ENCODE data around the gene LRRD1.

LRRD1 gene

DNA sequence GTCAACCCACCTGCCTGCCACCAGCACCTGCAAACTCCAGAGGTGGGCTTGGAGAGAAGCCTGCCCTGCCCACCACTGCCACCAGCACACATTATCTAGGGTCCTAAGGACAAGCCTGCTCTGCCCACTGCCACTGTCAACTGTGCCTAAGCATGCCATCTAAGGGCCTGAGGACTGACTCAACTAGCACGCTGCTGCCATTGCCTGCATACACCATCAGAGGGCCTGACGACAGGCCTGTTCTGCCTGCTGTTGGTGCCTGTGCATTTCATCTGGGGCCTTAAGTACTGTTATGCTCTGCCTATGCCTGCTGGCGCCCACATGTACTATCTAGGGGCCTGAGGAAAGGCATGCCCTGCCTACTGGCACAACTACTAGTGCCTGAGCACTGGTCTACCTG, 27.0 kb upstream of the LRRD1 start (continued):
- TF ChIP-seq, protein P1, sequence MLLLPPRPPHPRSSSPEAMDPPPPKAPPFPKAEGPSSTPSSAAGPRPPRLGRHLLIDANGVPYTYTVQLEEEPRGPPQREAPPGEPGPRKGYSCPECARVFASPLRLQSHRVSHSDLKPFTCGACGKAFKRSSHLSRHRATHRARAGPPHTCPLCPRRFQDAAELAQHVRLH (tag by site-specific recombination; IDR thresholded peaks at IDR 0.05), result no peak
- TF ChIP-seq ZNF571 (tag by site-specific recombination; IDR thresholded peaks at IDR 0.05) (no peak), GFI1B (tag by site-specific recombination; IDR thresholded peaks at IDR 0.05) (no peak), ZNF629 (tag by site-specific recombination; IDR thresholded peaks at IDR 0.05) (no peak), ZNF48 (tag by site-specific recombination; IDR thresholded peaks at IDR 0.05) (no peak)

DNA sequence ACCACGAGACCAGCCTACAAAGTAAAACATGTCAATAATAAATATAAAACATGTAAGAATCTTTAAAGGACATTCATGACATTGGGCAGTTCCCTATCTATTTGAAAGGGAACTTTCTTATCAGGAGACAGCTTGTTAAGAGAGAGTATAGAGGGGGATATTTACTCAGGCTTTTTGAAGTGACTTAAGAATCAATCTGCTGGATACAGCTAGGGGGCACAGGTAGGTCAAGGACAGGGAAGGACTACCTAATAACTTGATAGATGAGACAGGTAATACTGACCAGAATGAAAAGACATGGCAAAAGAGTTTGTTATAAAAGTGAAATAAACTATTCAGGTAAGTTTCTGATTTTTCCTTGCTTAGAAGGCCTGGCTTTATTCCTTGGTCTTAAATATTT, 21.8 kb upstream of the LRRD1 start:
- no peaks in the 10 kb centered on the region for H3K9me3 ChIP-seq (ENCODE audit: control insufficient read depth, insufficient read depth, low read depth, low read length)
- ChIA-PET POLR2A (no interaction called here), CTCF (interaction anchor here (0.6 to 1.0 kb wide), 2 partner anchors 225 to 247 kb away, joined by 3 read pairs; partner anchors contain the start of gene GATAD1)
- peaks cover 17 to 35% of the 10 kb centered on the region in 2 experiments for H3K36me3 ChIP-seq (ENCODE audit: control insufficient read depth in 2 of 2, insufficient read depth in 1 of 2, low read length in 2 of 2)
- no peaks in the 10 kb centered on the region for H3K4me1 ChIP-seq (ENCODE audit: control insufficient read depth, insufficient read depth, low read length)
- no peak overlapping the region for H3K4me3 ChIP-seq (ENCODE audit: low read depth, low read length)
- H3K27ac ChIP-seq (ENCODE audit: extremely low read depth, low read depth, low read length), result no peak overlapping the region
- TF ChIP-seq ZNF19 (tag by site-specific recombination; IDR thresholded peaks at IDR 0.05; ENCODE audit: low read depth) (no peak), ZNF292 (tag by site-specific recombination; IDR thresholded peaks at IDR 0.05; ENCODE audit: borderline replicate concordance, low read depth) (no peak), ZNF16 (tag by site-specific recombination; IDR thresholded peaks at IDR 0.05; ENCODE audit: low read depth) (no peak), ZNF629 (tag by site-specific recombination; IDR thresholded peaks at IDR 0.05) (no peak), ZFP41 (tag by site-specific recombination; IDR thresholded peaks at IDR 0.05; ENCODE audit: borderline replicate concordance) (no peak), ZNF664 (tag by site-specific recombination; IDR thresholded peaks at IDR 0.05) (no peak), ZNF654 (tag by site-specific recombination; IDR thresholded peaks at IDR 0.05; ENCODE audit: low read depth) (no peak), ZFP3 (tag by site-specific recombination; IDR thresholded peaks at IDR 0.05; ENCODE audit: low read depth) (no peak), HOXD13 (CRISPR knock-in tag; IDR thresholded peaks at IDR 0.05; ENCODE audit: borderline replicate concordance) (no peak), OSR2 (tag by site-specific recombination; IDR thresholded peaks at IDR 0.05) (no peak), ZNF707 (tag by site-specific recombination; IDR thresholded peaks at IDR 0.05) (no peak), ZNF549 (tag by site-specific recombination; IDR thresholded peaks at IDR 0.05) (no peak), SP3 (tag by site-specific recombination; IDR thresholded peaks at IDR 0.05) (no peak), ZNF214 (tag by site-specific recombination; IDR thresholded peaks at IDR 0.05; ENCODE audit: borderline replicate concordance) (no peak)
- TF ChIP-seq, protein P2, sequence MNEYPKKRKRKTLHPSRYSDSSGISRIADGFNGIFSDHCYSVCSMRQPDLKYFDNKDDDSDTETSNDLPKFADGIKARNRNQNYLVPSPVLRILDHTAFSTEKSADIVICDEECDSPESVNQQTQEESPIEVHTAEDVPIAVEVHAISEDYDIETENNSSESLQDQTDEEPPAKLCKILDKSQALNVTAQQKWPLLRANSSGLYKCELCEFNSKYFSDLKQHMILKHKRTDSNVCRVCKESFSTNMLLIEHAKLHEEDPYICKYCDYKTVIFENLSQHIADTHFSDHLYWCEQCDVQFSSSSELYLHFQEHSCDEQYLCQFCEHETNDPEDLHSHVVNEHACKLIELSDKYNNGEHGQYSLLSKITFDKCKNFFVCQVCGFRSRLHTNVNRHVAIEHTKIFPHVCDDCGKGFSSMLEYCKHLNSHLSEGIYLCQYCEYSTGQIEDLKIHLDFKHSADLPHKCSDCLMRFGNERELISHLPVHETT (tag by site-specific recombination; IDR thresholded peaks at IDR 0.05), result no peak
- TF ChIP-seq, protein P3, sequence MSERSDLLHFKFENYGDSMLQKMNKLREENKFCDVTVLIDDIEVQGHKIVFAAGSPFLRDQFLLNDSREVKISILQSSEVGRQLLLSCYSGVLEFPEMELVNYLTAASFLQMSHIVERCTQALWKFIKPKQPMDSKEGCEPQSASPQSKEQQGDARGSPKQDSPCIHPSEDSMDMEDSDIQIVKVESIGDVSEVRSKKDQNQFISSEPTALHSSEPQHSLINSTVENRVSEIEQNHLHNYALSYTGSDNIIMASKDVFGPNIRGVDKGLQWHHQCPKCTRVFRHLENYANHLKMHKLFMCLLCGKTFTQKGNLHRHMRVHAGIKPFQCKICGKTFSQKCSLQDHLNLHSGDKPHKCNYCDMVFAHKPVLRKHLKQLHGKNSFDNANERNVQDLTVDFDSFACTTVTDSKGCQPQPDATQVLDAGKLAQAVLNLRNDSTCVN (tag by site-specific recombination; optimal IDR thresholded peaks at IDR 0.05), result no peak
- TF ChIP-seq, protein P4, sequence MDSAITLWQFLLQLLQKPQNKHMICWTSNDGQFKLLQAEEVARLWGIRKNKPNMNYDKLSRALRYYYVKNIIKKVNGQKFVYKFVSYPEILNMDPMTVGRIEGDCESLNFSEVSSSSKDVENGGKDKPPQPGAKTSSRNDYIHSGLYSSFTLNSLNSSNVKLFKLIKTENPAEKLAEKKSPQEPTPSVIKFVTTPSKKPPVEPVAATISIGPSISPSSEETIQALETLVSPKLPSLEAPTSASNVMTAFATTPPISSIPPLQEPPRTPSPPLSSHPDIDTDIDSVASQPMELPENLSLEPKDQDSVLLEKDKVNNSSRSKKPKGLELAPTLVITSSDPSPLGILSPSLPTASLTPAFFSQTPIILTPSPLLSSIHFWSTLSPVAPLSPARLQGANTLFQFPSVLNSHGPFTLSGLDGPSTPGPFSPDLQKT (IDR thresholded peaks at IDR 0.05; ENCODE audit: borderline replicate concordance, low read depth, low read length), result no peak

DNA sequence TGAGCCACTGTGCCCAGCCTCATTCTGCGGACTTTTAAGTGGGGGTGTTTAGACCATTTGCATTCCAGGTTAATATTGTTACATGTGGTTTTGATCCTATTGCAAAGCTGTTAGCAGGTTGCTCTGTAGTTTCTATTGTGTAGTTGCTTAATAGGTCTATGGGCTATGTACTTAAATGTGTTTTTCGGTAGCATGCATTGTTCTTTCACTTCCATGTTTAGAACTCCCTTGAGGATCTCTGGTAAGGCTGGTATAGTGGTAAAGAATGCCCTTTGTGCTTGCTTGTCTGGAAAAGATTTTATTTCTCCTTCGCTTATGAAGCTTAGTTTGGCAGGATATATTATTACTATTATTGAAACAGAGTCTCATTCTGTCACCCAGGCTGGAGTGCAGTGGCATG, 13.4 kb upstream of the LRRD1 start:
- H3K9me3 ChIP-seq (ENCODE audit: control insufficient read depth, insufficient read depth, low read depth, low read length), result no peaks in the 10 kb centered on the region; the same call in 1 of the 2 replicates
- POLR2A ChIA-PET, result no interaction called here
- CTCF ChIA-PET, result interaction anchor here (0.5 to 1.2 kb wide), 3 partner anchors 13 to 507 kb away, joined by 3 to 5 read pairs (median 3); partner anchors contain the start of gene LRRD1
- H3K4me3 ChIP-seq (ENCODE audit: low read depth, low read length), result no peak overlapping the region
- H3K27ac ChIP-seq (ENCODE audit: extremely low read depth, low read depth, low read length), result no peak overlapping the region
- H3K36me3 ChIP-seq (ENCODE audit: control insufficient read depth in 2 of 2, insufficient read depth in 1 of 2, low read length in 2 of 2), result peaks cover 3% of the 10 kb centered on the region in 2 experiments; a peak in 2 of 3 replicates
- TF ChIP-seq ZNF24 (tag by site-specific recombination; IDR thresholded peaks at IDR 0.05) (no peak), ZNF677 (tag by site-specific recombination; IDR thresholded peaks at IDR 0.05) (no peak), ZBTB48 (tag by site-specific recombination; IDR thresholded peaks at IDR 0.05) (no peak), ZNF311 (tag by site-specific recombination; IDR thresholded peaks at IDR 0.05; ENCODE audit: borderline replicate concordance) (no peak), GLIS1 (tag by site-specific recombination; IDR thresholded peaks at IDR 0.05) (no peak), ZNF596 (tag by site-specific recombination; IDR thresholded peaks at IDR 0.05) (no peak), ZNF768 (tag by site-specific recombination; IDR thresholded peaks at IDR 0.05) (no peak), ZFHX2 (tag by site-specific recombination; conservative IDR thresholded peaks at IDR 0.05) (no peak)
- TF ChIP-seq, protein P3 (tag by site-specific recombination; optimal IDR thresholded peaks at IDR 0.05), result no peak
- H3K4me1 ChIP-seq (ENCODE audit: control insufficient read depth, insufficient read depth, low read length), result no peaks in the 10 kb centered on the region
